HEK293T (cell line): ENCODE measurements around the gene GABPB1.

Source experiments
- ARNT ChIP-seq: fragments of 450-650 bp; IDR thresholded peaks from 2 replicates; pipeline ENCODE4 v1.6.1; 2017; ENCODE audit warnings: mild to moderate bottlenecking
- BHLHE40 ChIP-seq: fragments of 450-650 bp; IDR thresholded peaks from 2 replicates; pipeline ENCODE4 v1.6.1; 2016; ENCODE audit warnings: mild to moderate bottlenecking, moderate library complexity, borderline replicate concordance
- ELF4 ChIP-seq: fragments of 450-650 bp; IDR thresholded peaks from 2 replicates; pipeline ENCODE4 v1.6.1; 2017; ENCODE audit warnings: antibody characterized with exemption
- FOXA1 ChIP-seq: fragments of 450-650 bp; IDR thresholded peaks from 2 replicates; pipeline ENCODE4 v1.6.1; 2016; ENCODE audit warnings: mild to moderate bottlenecking
- FOXK2 ChIP-seq: fragments of 450-650 bp; IDR thresholded peaks from 2 replicates; pipeline ENCODE4 v1.6.1; 2016; ENCODE audit warnings: mild to moderate bottlenecking
- FOXM1 ChIP-seq: fragments of 450-650 bp; IDR thresholded peaks from 2 replicates; pipeline ENCODE4 v1.6.1; 2017; ENCODE audit warnings: mild to moderate bottlenecking, borderline replicate concordance
- HDGF ChIP-seq: fragments of 450-650 bp; IDR thresholded peaks from 2 replicates; pipeline ENCODE4 v1.6.1; 2017; ENCODE audit warnings: antibody characterized with exemption, borderline replicate concordance
- L3MBTL2 ChIP-seq: fragments of 450-650 bp; conservative IDR thresholded peaks from 2 replicates; pipeline ENCODE4 v1.6.1; 2016; ENCODE audit warnings: mild to moderate bottlenecking
- NFRKB ChIP-seq: fragments of 450-650 bp; IDR thresholded peaks from 2 replicates; pipeline ENCODE4 v1.6.1; 2016; ENCODE audit warnings: mild to moderate bottlenecking, moderate library complexity
- SP1 ChIP-seq: fragments of 450-650 bp; IDR thresholded peaks from 2 replicates; pipeline ENCODE4 v1.6.1; 2017
- SUZ12 ChIP-seq: fragments of 450-650 bp; IDR thresholded peaks from 2 replicates; pipeline ENCODE4 v1.6.1; 2016; ENCODE audit warnings: mild to moderate bottlenecking
- TARDBP ChIP-seq: fragments of 450-650 bp; IDR thresholded peaks from 2 replicates; pipeline ENCODE4 v1.6.1; 2016
- ZNF384 ChIP-seq: fragments of 450-650 bp; IDR thresholded peaks from 2 replicates; pipeline ENCODE4 v1.6.1; 2016

GRCh38 chr15:50353251-50353974 is 1.6 kb downstream of the GABPB1 start:
- TF ChIP-seq L3MBTL2 = no peak
- TF ChIP-seq ZNF384 = no peak
- no peak for TF ChIP-seq NFRKB
- TF ChIP-seq ELF4 = no peak
- no peak for TF ChIP-seq FOXM1
- TF ChIP-seq ARNT = no peak
- no peak for TF ChIP-seq SP1
- no peak for TF ChIP-seq FOXA1
- no peak for TF ChIP-seq SUZ12
- no peak for TF ChIP-seq HDGF
- TF ChIP-seq FOXK2 = no peak
- TF ChIP-seq TARDBP = no peak
- TF ChIP-seq BHLHE40 = no peak
